Mesendoderm (in vitro differentiated cells): Measurements from ENCODE around the gene NR3C2.
"Not testable (repeated sequence)": the region's sequence is repeated elsewhere in the genome, so short reads cannot be mapped to it uniquely, and the experiment has no call there.

ENCODE experiments used
- DNase-seq: peaks from one replicate; pipeline ENCODE4 v3.0.0; 2013
- H2AK5ac ChIP-seq: 2 replicates; pipeline ENCODE4 v1.6.1; 2013; ENCODE audit warnings: low read length, inconsistent platforms
- H2BK120ac ChIP-seq: 2 replicates; pipeline ENCODE4 v1.6.1; 2013; ENCODE audit warnings: low read depth, mild to moderate bottlenecking, low read length, moderate library complexity, mixed read lengths
- H2BK15ac ChIP-seq: replicated peaks from 2 replicates; pipeline ENCODE4 v1.6.1; 2013; ENCODE audit warnings: low read depth, mild to moderate bottlenecking, moderate library complexity
- H2BK5ac ChIP-seq: 2 replicates; pipeline ENCODE4 v1.6.1; 2013; ENCODE audit warnings: low read length, inconsistent platforms
- H3K18ac ChIP-seq: 2 replicates; pipeline ENCODE4 v1.6.1; 2013; ENCODE audit warnings: mild to moderate bottlenecking, low read length, mixed read lengths
- H3K23ac ChIP-seq: one replicate; pipeline ENCODE4 v1.6.1; 2013; ENCODE audit warnings: low read length
- H3K27ac ChIP-seq: 2 replicates; pipeline ENCODE4 v1.5.1; 2013; ENCODE audit warnings: low read depth, mild to moderate bottlenecking, inconsistent platforms, low read length, moderate library complexity
- H3K27me3 ChIP-seq: 2 replicates; pipeline ENCODE4 v1.6.1; 2013; ENCODE audit warnings: low read length, control low read depth, mild to moderate bottlenecking, inconsistent platforms; ENCODE audit not compliant: insufficient read depth, poor library complexity
- H3K36me3 ChIP-seq: 2 replicates; pipeline ENCODE4 v1.6.1; 2013; ENCODE audit warnings: low read length, inconsistent platforms; ENCODE audit not compliant: control insufficient read depth, insufficient read depth
- H3K4ac ChIP-seq: one replicate; pipeline ENCODE4 v1.6.1; 2013; ENCODE audit warnings: low read depth, mild to moderate bottlenecking, low read length, moderate library complexity
- H3K4me1 ChIP-seq: 2 replicates; pipeline ENCODE4 v1.6.1; 2013; ENCODE audit warnings: low read depth, low read length, inconsistent platforms; ENCODE audit not compliant: control insufficient read depth
- H3K4me2 ChIP-seq: 2 replicates; pipeline ENCODE4 v1.6.1; 2013; ENCODE audit warnings: low read length
- H3K4me3 ChIP-seq: 2 replicates; pipeline ENCODE4 v1.5.1; 2013; ENCODE audit warnings: mild to moderate bottlenecking, low read length
- H3K56ac ChIP-seq: one replicate; pipeline ENCODE4 v1.6.1; 2013; ENCODE audit warnings: low read length
- H3K79me1 ChIP-seq: 2 replicates; pipeline ENCODE4 v1.6.1; 2013; ENCODE audit warnings: low read length, inconsistent platforms
- H3K79me2 ChIP-seq: 2 replicates; pipeline ENCODE4 v1.6.1; 2013; ENCODE audit warnings: mild to moderate bottlenecking, low read length; ENCODE audit not compliant: control insufficient read depth, insufficient read depth
- H3K9ac ChIP-seq: 2 replicates; pipeline ENCODE4 v1.6.1; 2013; ENCODE audit warnings: low read length, inconsistent platforms
- H4K5ac ChIP-seq: one replicate; pipeline ENCODE4 v1.6.1; 2013; ENCODE audit warnings: low read length
- H4K8ac ChIP-seq: one replicate; pipeline ENCODE4 v1.6.1; 2013; ENCODE audit warnings: low read depth, mild to moderate bottlenecking, control low read depth, low read length, moderate library complexity
- WGBS: extraction: QIAGEN DNeasy Blood & Tissue Kit; methylation state at CpG from one replicate; pipeline ENCODE4 v1.1.7; 2013; ENCODE audit warnings: low lambda C conversion rate, missing lambda C conversion rate; ENCODE audit not compliant: insufficient coverage; ENCODE audit errors: extremely low coverage; 5-methylcytosine and 5-hydroxymethylcytosine counted together

Gene NR3C2

GRCh38 chr4:148332486-148332885 is 109.7 kb downstream of the NR3C2 start:
- no peaks in the 10 kb centered on the region for H3K79me2 ChIP-seq
- H3K27ac ChIP-seq, result no peak overlapping the region
- H3K18ac ChIP-seq, result no peak overlapping the region
- no peak overlapping the region for H3K9ac ChIP-seq
- no peak overlapping the region for H3K4ac ChIP-seq
- no peak overlapping the region for H3K4me2 ChIP-seq
- no peak overlapping the region for H3K23ac ChIP-seq
- H3K36me3 ChIP-seq, result no peaks in the 10 kb centered on the region
- H2BK5ac ChIP-seq, result no peak overlapping the region
- no peak for DNase-seq
- H2AK5ac ChIP-seq, result no peak overlapping the region
- no peaks in the 10 kb centered on the region for H3K79me1 ChIP-seq
- H4K8ac ChIP-seq, result no peak overlapping the region
- H3K56ac ChIP-seq, result no peak overlapping the region
- no peak overlapping the region for H4K5ac ChIP-seq
- no peak overlapping the region for H2BK120ac ChIP-seq
- H3K27me3 ChIP-seq, result no peaks in the 10 kb centered on the region
- WGBS, result no CpG with 5 or more reads among the region's 2 CpGs
- no peak overlapping the region for H2BK15ac ChIP-seq
- no peaks in the 10 kb centered on the region for H3K4me1 ChIP-seq
- H3K4me3 ChIP-seq, result no peak overlapping the region

- Histone ChIP-seq H3K27ac (no peak overlapping the region), H2BK5ac (no peak overlapping the region), H4K5ac (no peak overlapping the region), H2BK15ac (no peak overlapping the region), H3K36me3 (no peaks in the 10 kb centered on the region), H3K27me3 (no peaks in the 10 kb centered on the region), H4K8ac (no peak overlapping the region), H3K9ac (no peak overlapping the region), H2BK120ac (no peak overlapping the region), H3K23ac (no peak overlapping the region), H3K4me1 (no peaks in the 10 kb centered on the region), H3K79me1 (no peaks in the 10 kb centered on the region), H3K18ac (no peak overlapping the region), H3K56ac (no peak overlapping the region), H3K4me3 (no peak overlapping the region), H3K79me2 (no peaks in the 10 kb centered on the region), H3K4ac (no peak overlapping the region), H2AK5ac (no peak overlapping the region), H3K4me2 (no peak overlapping the region)
- no peak for DNase-seq
- no CpG with 5 or more reads among the region's 3 CpGs for WGBS
These were observed 111.5 kb downstream of the NR3C2 start for GRCh38 chr4:148330724-148331123.

- Histone ChIP-seq H4K8ac (no peak overlapping the region), H3K79me1 (no peaks in the 10 kb centered on the region), H2AK5ac (no peak overlapping the region), H3K4me3 (no peak overlapping the region), H3K9ac (no peak overlapping the region), H3K27me3 (no peaks in the 10 kb centered on the region), H3K79me2 (no peaks in the 10 kb centered on the region), H3K56ac (no peak overlapping the region), H3K4me1 (no peaks in the 10 kb centered on the region), H2BK15ac (no peak overlapping the region), H4K5ac (no peak overlapping the region), H3K4me2 (no peak overlapping the region), H3K36me3 (no peaks in the 10 kb centered on the region), H3K18ac (no peak overlapping the region), H3K4ac (no peak overlapping the region), H2BK5ac (no peak overlapping the region), H2BK120ac (no peak overlapping the region), H3K27ac (no peak overlapping the region), H3K23ac (no peak overlapping the region)
- no peak for DNase-seq
- no CpG with 5 or more reads among the region's 5 CpGs for WGBS
These were observed 112.1 kb downstream of the NR3C2 start for GRCh38 chr4:148330161-148330560.

- Histone ChIP-seq H3K4me2 (no peak overlapping the region), H2BK15ac (no peak overlapping the region), H3K4ac (no peak overlapping the region), H4K8ac (no peak overlapping the region), H3K4me3 (no peak overlapping the region), H4K5ac (no peak overlapping the region), H3K9ac (no peak overlapping the region), H3K56ac (no peak overlapping the region), H2BK120ac (no peak overlapping the region), H3K36me3 (no peaks in the 10 kb centered on the region), H2AK5ac (no peak overlapping the region), H3K79me1 (no peaks in the 10 kb centered on the region), H3K4me1 (no peaks in the 10 kb centered on the region), H3K18ac (no peak overlapping the region), H3K27me3 (no peaks in the 10 kb centered on the region), H3K27ac (no peak overlapping the region), H3K23ac (no peak overlapping the region), H2BK5ac (no peak overlapping the region), H3K79me2 (no peaks in the 10 kb centered on the region)
- WGBS, result no CpG with 5 or more reads among the region's 5 CpGs
- no peak for DNase-seq
These were observed 112.5 kb downstream of the NR3C2 start for GRCh38 chr4:148329751-148330150.

- no peak overlapping the region for H3K4ac ChIP-seq
- no peaks in the 10 kb centered on the region for H3K79me2 ChIP-seq
- no peak overlapping the region for H2BK120ac ChIP-seq
- WGBS, result no CpG with 5 or more reads among the region's 1 CpG
- H3K18ac ChIP-seq, result no peak overlapping the region
- H4K8ac ChIP-seq, result no peak overlapping the region
- H3K4me2 ChIP-seq, result no peak overlapping the region
- no peak overlapping the region for H3K27ac ChIP-seq
- no peak overlapping the region for H3K23ac ChIP-seq
- no peak overlapping the region for H3K4me3 ChIP-seq
- H3K27me3 ChIP-seq, result no peaks in the 10 kb centered on the region
- H3K9ac ChIP-seq, result no peak overlapping the region
- H3K4me1 ChIP-seq, result no peaks in the 10 kb centered on the region
- no peak overlapping the region for H2BK15ac ChIP-seq
- no peak for DNase-seq
- no peak overlapping the region for H2AK5ac ChIP-seq
- no peak overlapping the region for H2BK5ac ChIP-seq
- H3K36me3 ChIP-seq, result no peaks in the 10 kb centered on the region
- H3K56ac ChIP-seq, result no peak overlapping the region
- no peak overlapping the region for H4K5ac ChIP-seq
- H3K79me1 ChIP-seq, result no peaks in the 10 kb centered on the region
These were observed 114.5 kb downstream of the NR3C2 start for GRCh38 chr4:148327683-148328082.

GRCh38 chr4:148323316-148323715 is 118.9 kb downstream of the NR3C2 start:
- not testable (repeated sequence) for H3K4me2 ChIP-seq, H3K4me3 ChIP-seq, H2BK15ac ChIP-seq, H3K23ac ChIP-seq, H4K5ac ChIP-seq, H3K27ac ChIP-seq, H3K79me1 ChIP-seq, H2BK120ac ChIP-seq, H2AK5ac ChIP-seq, H4K8ac ChIP-seq, DNase-seq, H3K18ac ChIP-seq, H3K4me1 ChIP-seq, H3K4ac ChIP-seq, H3K9ac ChIP-seq, H3K27me3 ChIP-seq, H3K36me3 ChIP-seq, H3K79me2 ChIP-seq, H2BK5ac ChIP-seq
- WGBS, result no CpG with 5 or more reads among the region's 17 CpGs
- H3K56ac ChIP-seq, result peak overlapping the region; percentile 56
